H1 (cell line): ENCODE measurements around the gene PYGL.

Experiments used
- EZH2 ChIP-seq: fragments of 200-600 bp; sonication (generic); IDR thresholded peaks from 2 replicates; pipeline ENCODE4 v1.7.1; 2012; ENCODE audit warnings: low read depth, mild to moderate bottlenecking, moderate library complexity, low read length, inconsistent platforms; ENCODE audit not compliant: severe bottlenecking
- KDM1A ChIP-seq: fragments of 200-600, 300-600 bp; sonication (generic); IDR thresholded peaks from 2 replicates; pipeline ENCODE4 v1.7.1; 2016; ENCODE audit warnings: mild to moderate bottlenecking, low read length, borderline replicate concordance

DNA sequence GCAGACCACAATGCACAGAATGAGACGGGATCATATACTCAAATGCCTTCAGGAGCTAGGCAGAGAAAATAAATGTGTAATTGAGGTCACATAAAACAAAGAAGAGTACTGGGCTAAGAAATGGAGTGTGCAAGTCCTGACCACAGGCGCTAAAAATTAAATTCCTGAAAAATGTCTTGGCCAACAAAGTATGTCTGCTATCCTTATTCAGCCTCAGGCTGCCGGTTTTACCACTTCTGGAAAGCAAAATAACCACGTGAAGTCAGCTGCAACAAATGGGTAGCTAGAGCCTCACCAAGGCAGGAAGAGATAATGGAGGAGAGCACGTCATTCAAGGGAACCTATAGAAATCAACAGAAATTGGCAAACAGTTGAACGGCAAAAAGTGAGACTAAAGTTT is 3.1 kb downstream of the PYGL start:
- TF ChIP-seq EZH2 (no peak), KDM1A (no peak)
